H9 (cell line): ENCODE measurements around the gene GALNT2. TPM values are rescaled to one million over a fixed set of nuclear protein-coding genes. Genes with fewer than 3 reads are reported as not detected.

Source experiments
- DNase-seq: peaks from one replicate; pipeline ENCODE4 v3.0.0-alpha.2; 2017
- H2AFZ ChIP-seq: one replicate; pipeline ENCODE4 v1.6.1; 2013; ENCODE audit warnings: mild to moderate bottlenecking, low read length, control low read depth, moderate library complexity
- H2AK5ac ChIP-seq: 2 replicates; pipeline ENCODE4 v1.6.1; 2013; ENCODE audit warnings: low read length, control low read depth, mixed read lengths; ENCODE audit not compliant: insufficient read length
- H2BK120ac ChIP-seq: one replicate; pipeline ENCODE4 v1.6.1; 2013; ENCODE audit warnings: low read depth, mild to moderate bottlenecking, low read length, control low read depth, inconsistent platforms; ENCODE audit not compliant: poor library complexity, severe bottlenecking
- H2BK12ac ChIP-seq: 2 replicates; pipeline ENCODE4 v1.6.1; 2013; ENCODE audit warnings: low read length, control low read depth, mixed read lengths, low read depth; ENCODE audit not compliant: insufficient read length
- H2BK15ac ChIP-seq: 2 replicates; pipeline ENCODE4 v1.6.1; 2013; ENCODE audit warnings: low read depth, low read length, control low read depth
- H2BK20ac ChIP-seq: one replicate; pipeline ENCODE4 v1.6.1; 2013; ENCODE audit warnings: low read depth, mild to moderate bottlenecking, low read length, control low read depth, inconsistent platforms; ENCODE audit not compliant: poor library complexity, severe bottlenecking
- H2BK5ac ChIP-seq: 2 replicates; pipeline ENCODE4 v1.6.1; 2013; ENCODE audit warnings: low read length, control low read depth, mixed read lengths; ENCODE audit not compliant: insufficient read length
- H3K14ac ChIP-seq: 2 replicates; pipeline ENCODE4 v1.6.1; 2013; ENCODE audit warnings: low read length, control low read depth; ENCODE audit not compliant: insufficient read depth
- H3K18ac ChIP-seq: 2 replicates; pipeline ENCODE4 v1.6.1; 2013; ENCODE audit warnings: low read depth, mild to moderate bottlenecking, mixed read lengths, low read length, control low read depth; ENCODE audit not compliant: insufficient read length
- H3K23ac ChIP-seq: 2 replicates; pipeline ENCODE4 v1.6.1; 2013; ENCODE audit warnings: low read length, control low read depth, mixed read lengths, low read depth; ENCODE audit not compliant: insufficient read length
- H3K23me2 ChIP-seq: 2 replicates; pipeline ENCODE4 v1.6.1; 2013; ENCODE audit warnings: low read depth, mild to moderate bottlenecking, mixed read lengths, low read length, control low read depth; ENCODE audit not compliant: insufficient read length, poor library complexity, severe bottlenecking
- H3K27ac ChIP-seq: 2 replicates; pipeline ENCODE4 v1.5.1; 2013; ENCODE audit warnings: low read length, control low read depth, mixed read lengths, low read depth; ENCODE audit not compliant: insufficient read length
- H3K27me3 ChIP-seq: 2 replicates; pipeline ENCODE4 v1.6.1; 2013; ENCODE audit warnings: low read length, control low read depth, inconsistent platforms; ENCODE audit not compliant: insufficient read depth
- H3K4ac ChIP-seq: 2 replicates; pipeline ENCODE4 v1.6.1; 2013; ENCODE audit warnings: low read depth, mild to moderate bottlenecking, control low read depth, inconsistent platforms, low read length, moderate library complexity
- H3K4me1 ChIP-seq: 2 replicates; pipeline ENCODE4 v1.6.1; 2013; ENCODE audit warnings: low read length, control low read depth, inconsistent platforms; ENCODE audit not compliant: insufficient read depth
- H3K4me2 ChIP-seq: 2 replicates; pipeline ENCODE4 v1.6.1; 2013; ENCODE audit warnings: low read length, control low read depth, mixed read lengths; ENCODE audit not compliant: insufficient read length, insufficient read depth
- H3K56ac ChIP-seq: 2 replicates; pipeline ENCODE4 v1.6.1; 2013; ENCODE audit warnings: low read depth, mild to moderate bottlenecking, mixed read lengths, low read length, control low read depth; ENCODE audit not compliant: insufficient read length
- H3K79me1 ChIP-seq: 2 replicates; pipeline ENCODE4 v1.6.1; 2013; ENCODE audit warnings: low read depth, mild to moderate bottlenecking, moderate library complexity, low read length, control low read depth, inconsistent platforms; ENCODE audit not compliant: insufficient read depth, poor library complexity, severe bottlenecking
- H3K79me2 ChIP-seq: 2 replicates; pipeline ENCODE4 v1.6.1; 2013; ENCODE audit warnings: low read length, control low read depth, inconsistent platforms; ENCODE audit not compliant: insufficient read depth
- H3K9ac ChIP-seq: 2 replicates; pipeline ENCODE4 v1.6.1; 2013; ENCODE audit warnings: low read length, control low read depth, mixed read lengths; ENCODE audit not compliant: insufficient read length; ENCODE audit errors: extremely low read depth
- H3K9me3 ChIP-seq: one replicate; pipeline ENCODE4 v1.6.1; 2013; ENCODE audit warnings: low read depth, low read length, inconsistent platforms; ENCODE audit not compliant: control insufficient read depth
- H3T11ph ChIP-seq: one replicate; pipeline ENCODE4 v1.6.1; 2013; ENCODE audit warnings: mild to moderate bottlenecking, low read length, control low read depth, inconsistent platforms
- H4K20me1 ChIP-seq: one replicate; pipeline ENCODE4 v1.6.1; 2013; ENCODE audit not compliant: control insufficient read depth, insufficient read length, insufficient read depth
- H4K5ac ChIP-seq: 2 replicates; pipeline ENCODE4 v1.6.1; 2013; ENCODE audit warnings: low read depth, mild to moderate bottlenecking, mixed read lengths, low read length, control low read depth; ENCODE audit not compliant: insufficient read length
- H4K8ac ChIP-seq: replicated peaks from 2 replicates; pipeline ENCODE4 v1.6.1; 2013; ENCODE audit warnings: low read length, control low read depth, mixed read lengths, low read depth; ENCODE audit not compliant: insufficient read length
- H4K91ac ChIP-seq: 2 replicates; pipeline ENCODE4 v1.6.1; 2013; ENCODE audit warnings: low read depth, mild to moderate bottlenecking, moderate library complexity, mixed read lengths, low read length, control low read depth; ENCODE audit not compliant: insufficient read length
- H3K27ac Mint-ChIP-seq, 3 experiments: 2 replicates in 2 of 3; 3 replicates in 1 of 3; pipeline ENCODE4 v1.8.0; 2020 to 2021; ENCODE audit warnings: mixed read lengths in 3 of 3, mild to moderate bottlenecking in 1 of 3, moderate library complexity in 1 of 3
- H3K27me3 Mint-ChIP-seq: 2 replicates; pipeline ENCODE4 v1.8.0; 2021; ENCODE audit warnings: low read depth, mild to moderate bottlenecking, moderate library complexity, mixed read lengths
- H3K36me3 Mint-ChIP-seq, 3 experiments: 2 replicates in 2 of 3; 3 replicates in 1 of 3; pipeline ENCODE4 v1.8.0; 2020 to 2021; ENCODE audit warnings: low read depth in 3 of 3, mixed read lengths in 3 of 3; ENCODE audit not compliant: insufficient read depth in 1 of 3
- H3K4me1 Mint-ChIP-seq, 2 experiments: 2 replicates each; pipeline ENCODE4 v1.8.0; 2020; ENCODE audit warnings: mixed read lengths in 2 of 2
- H3K4me3 Mint-ChIP-seq, 2 experiments: 2 replicates in 1 of 2; 3 replicates in 1 of 2; pipeline ENCODE4 v1.8.0; 2020 to 2021; ENCODE audit warnings: mild to moderate bottlenecking in 2 of 2, mixed read lengths in 2 of 2, moderate library complexity in 1 of 2
- H3K9me3 Mint-ChIP-seq, 2 experiments: 2 replicates in 1 of 2; 3 replicates in 1 of 2; pipeline ENCODE4 v1.8.0; 2020; ENCODE audit warnings: mild to moderate bottlenecking in 2 of 2, mixed read lengths in 2 of 2, moderate library complexity in 1 of 2
- CTCF ChIP-seq: fragments of 200-600 bp; sonication (generic); conservative IDR thresholded peaks from 3 replicates; pipeline ENCODE4 v1.8.0; 2021; ENCODE audit warnings: antibody characterized with exemption, mild to moderate bottlenecking
- WGBS: extraction: QIAGEN DNeasy Blood & Tissue Kit; methylation state at CpG from one replicate; pipeline ENCODE4 v1.1.7; 2013; ENCODE audit warnings: missing lambda C conversion rate, low lambda C conversion rate, mixed read lengths; ENCODE audit not compliant: insufficient read length; ENCODE audit errors: extremely low coverage; 5-methylcytosine and 5-hydroxymethylcytosine counted together
- total RNA-seq: library from RNA; stranded (reverse); gene quantifications from 2 replicates; pipeline ENCODE4 v1.2.1, GENCODE V29; 2021

The GALNT2 gene
- total RNA-seq, 1 experiment from 2014 or later = 57.6 TPM

GRCh38 chr1:230136453-230137336 is 69.7 kb downstream of the GALNT2 start:
- Histone ChIP-seq H3K4me1 (no peaks in the 10 kb centered on the region; the same call in 1 of the 2 replicates), H3K27ac (no peak overlapping the region), H4K8ac (no peak overlapping the region), H3K4ac (no peak overlapping the region; the same call in 1 of the 2 replicates), H3K18ac (peak overlapping the region; percentile 15), H4K20me1 (no peaks in the 10 kb centered on the region), H4K5ac (no peak overlapping the region), H3K4me2 (no peak overlapping the region), H2AFZ (no peak overlapping the region), H2BK15ac (no peak overlapping the region), H3K23me2 (no peaks in the 10 kb centered on the region), H2BK20ac (no peak overlapping the region), H2BK12ac (no peak overlapping the region), H3T11ph (no peak overlapping the region), H3K27me3 (no peaks in the 10 kb centered on the region), H3K9me3 (no peaks in the 10 kb centered on the region), H3K23ac (no peak overlapping the region), H3K14ac (peak overlapping the region; percentile 78), H2BK5ac (no peak overlapping the region), H4K91ac (no peak overlapping the region), H3K79me2 (peaks cover 9% of the 10 kb centered on the region; the same call in 1 of the 2 replicates), H2BK120ac (no peak overlapping the region), H2AK5ac (no peak overlapping the region), H3K9ac (no peak overlapping the region), H3K56ac (no peak overlapping the region), H3K79me1 (peaks cover 3% of the 10 kb centered on the region)
- Mint-ChIP-seq H3K36me3 (no peaks in the 10 kb centered on the region; a peak in 2 of 7 replicates), H3K4me1 (peaks cover 29 to 42% of the 10 kb centered on the region in 2 experiments), H3K9me3 (no peaks in the 10 kb centered on the region), H3K27ac (peak overlapping the region; percentile 42 to 94 (median 76); a peak in 5 of 7 replicates), H3K4me3 (no peak overlapping the region), H3K27me3 (peaks cover 1% of the 10 kb centered on the region; the same call in 1 of the 2 replicates)
- no peak for DNase-seq
- no peak for TF ChIP-seq CTCF
- WGBS = no CpG with 5 or more reads among the region's 34 CpGs
